NOMO-1 treated with dmso at 0.1 percent for 144 hours (cell line): ENCODE data around the gene XCR1.
"Not testable (repeated sequence)": the region's sequence is repeated elsewhere in the genome, so short reads cannot be mapped to it uniquely, and the experiment has no call there.

ENCODE experiments used
- DNase-seq: peaks from one replicate; lab custom pipeline; 2025; ENCODE audit not compliant: unreplicated experiment; lab: John Stamatoyannopoulos, UW

Gene XCR1

GRCh38 chr3:46007280-46007679 lies 20.0 kb downstream of the XCR1 start:
- DNase-seq = no peak

GRCh38 chr3:46006238-46007032 lies 20.8 kb downstream of the XCR1 start:
- no peak for DNase-seq

- DNase-seq = not testable (repeated sequence)
Observed at GRCh38 chr3:46003706-46004105, 23.6 kb downstream of the XCR1 start.

- no peak for DNase-seq
Observed at GRCh38 chr3:46001178-46001577, 26.1 kb downstream of the XCR1 start.

GRCh38 chr3:45997942-45998341 lies 29.3 kb downstream of the XCR1 start:
- DNase-seq = no peak

- DNase-seq = not testable (repeated sequence)
Observed at GRCh38 chr3:45997499-45997898, 29.8 kb downstream of the XCR1 start.

- DNase-seq = peak; percentile 87
Observed at GRCh38 chr3:45995236-45996192, 31.8 kb downstream of the XCR1 start, which contains the start of gene FYCO1. Gene FYCO1, minus strand, starts transcription at chr3:45995824. Its CDS starts 10,914 bp downstream, at chr3:45984910.

GRCh38 chr3:45994419-45995235 lies 32.7 kb downstream of the XCR1 start:
- DNase-seq = no peak

GRCh38 chr3:45993421-45994027 lies 33.8 kb downstream of the XCR1 start:
- no peak for DNase-seq

GRCh38 chr3:45992821-45993221 lies 34.5 kb downstream of the XCR1 start:
- no peak for DNase-seq

- DNase-seq = no peak
Observed at GRCh38 chr3:45992133-45992729, 35.1 kb downstream of the XCR1 start.

GRCh38 chr3:45991341-45991740 lies 35.9 kb downstream of the XCR1 start:
- DNase-seq = no peak

GRCh38 chr3:45990181-45990580 lies 37.1 kb downstream of the XCR1 start:
- DNase-seq = no peak

GRCh38 chr3:45988804-45989203 lies 38.5 kb downstream of the XCR1 start:
- DNase-seq = no peak

- DNase-seq = peak; percentile 58
Observed at GRCh38 chr3:45988362-45988761, 38.9 kb downstream of the XCR1 start.

GRCh38 chr3:45987368-45988291 lies 39.7 kb downstream of the XCR1 start:
- DNase-seq = no peak

- no peak for DNase-seq
Observed at GRCh38 chr3:45986303-45986982, 40.8 kb downstream of the XCR1 start.

- no peak for DNase-seq
Observed at GRCh38 chr3:45985532-45986302, 41.6 kb downstream of the XCR1 start.
